ENCODE measurements around the gene LRRN2.

DNA sequence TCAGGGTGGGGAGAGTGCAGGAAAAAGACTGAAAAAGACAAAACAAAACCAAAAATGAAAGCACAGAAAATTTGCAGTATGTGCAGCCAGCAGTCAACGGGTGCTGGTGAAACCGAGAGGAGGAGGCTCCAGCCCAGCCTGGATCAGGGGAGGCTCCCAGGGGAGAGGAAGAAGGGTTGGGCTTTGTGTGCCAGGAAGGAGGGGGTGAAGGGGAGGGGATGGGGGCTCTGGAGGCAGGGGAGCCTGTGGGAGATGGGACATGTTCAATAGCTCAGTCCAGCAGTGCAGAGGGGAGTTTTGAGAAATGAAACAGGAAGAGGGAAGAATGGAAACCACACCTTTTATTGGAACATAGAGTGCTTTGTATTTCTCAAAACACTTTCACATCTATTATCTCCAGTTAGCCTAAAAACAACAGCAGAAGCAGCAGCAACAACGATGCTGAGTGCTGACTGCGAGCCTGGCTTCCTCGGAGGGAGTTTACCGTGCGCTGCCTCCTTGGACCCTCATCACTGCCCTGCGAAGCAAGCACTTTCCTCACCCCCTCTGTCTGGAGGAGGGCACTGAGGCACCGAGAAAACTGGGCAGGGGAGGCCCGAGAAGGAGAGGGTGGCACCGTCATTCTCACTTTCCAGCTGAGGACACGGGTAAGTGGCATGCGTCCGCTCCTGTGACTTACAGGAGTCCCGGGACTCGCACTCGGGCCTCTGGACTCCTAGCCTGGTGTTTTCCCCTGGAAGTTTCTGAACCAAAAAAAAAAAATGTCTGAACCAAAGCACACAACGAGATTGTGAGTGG lies 106.5 kb downstream of the LRRN2 start:
- TF ChIP-seq, protein P1, sequence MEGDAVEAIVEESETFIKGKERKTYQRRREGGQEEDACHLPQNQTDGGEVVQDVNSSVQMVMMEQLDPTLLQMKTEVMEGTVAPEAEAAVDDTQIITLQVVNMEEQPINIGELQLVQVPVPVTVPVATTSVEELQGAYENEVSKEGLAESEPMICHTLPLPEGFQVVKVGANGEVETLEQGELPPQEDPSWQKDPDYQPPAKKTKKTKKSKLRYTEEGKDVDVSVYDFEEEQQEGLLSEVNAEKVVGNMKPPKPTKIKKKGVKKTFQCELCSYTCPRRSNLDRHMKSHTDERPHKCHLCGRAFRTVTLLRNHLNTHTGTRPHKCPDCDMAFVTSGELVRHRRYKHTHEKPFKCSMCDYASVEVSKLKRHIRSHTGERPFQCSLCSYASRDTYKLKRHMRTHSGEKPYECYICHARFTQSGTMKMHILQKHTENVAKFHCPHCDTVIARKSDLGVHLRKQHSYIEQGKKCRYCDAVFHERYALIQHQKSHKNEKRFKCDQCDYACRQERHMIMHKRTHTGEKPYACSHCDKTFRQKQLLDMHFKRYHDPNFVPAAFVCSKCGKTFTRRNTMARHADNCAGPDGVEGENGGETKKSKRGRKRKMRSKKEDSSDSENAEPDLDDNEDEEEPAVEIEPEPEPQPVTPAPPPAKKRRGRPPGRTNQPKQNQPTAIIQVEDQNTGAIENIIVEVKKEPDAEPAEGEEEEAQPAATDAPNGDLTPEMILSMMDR (conservative IDR thresholded peaks at IDR 0.05; ENCODE audit: low read depth in 2 of 2) = no peak
- TF ChIP-seq POLR2AphosphoS5 (IDR thresholded peaks at IDR 0.05; ENCODE audit: low read depth) = no peak
- TF ChIP-seq, protein P2, sequence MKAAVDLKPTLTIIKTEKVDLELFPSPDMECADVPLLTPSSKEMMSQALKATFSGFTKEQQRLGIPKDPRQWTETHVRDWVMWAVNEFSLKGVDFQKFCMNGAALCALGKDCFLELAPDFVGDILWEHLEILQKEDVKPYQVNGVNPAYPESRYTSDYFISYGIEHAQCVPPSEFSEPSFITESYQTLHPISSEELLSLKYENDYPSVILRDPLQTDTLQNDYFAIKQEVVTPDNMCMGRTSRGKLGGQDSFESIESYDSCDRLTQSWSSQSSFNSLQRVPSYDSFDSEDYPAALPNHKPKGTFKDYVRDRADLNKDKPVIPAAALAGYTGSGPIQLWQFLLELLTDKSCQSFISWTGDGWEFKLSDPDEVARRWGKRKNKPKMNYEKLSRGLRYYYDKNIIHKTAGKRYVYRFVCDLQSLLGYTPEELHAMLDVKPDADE (IDR thresholded peaks at IDR 0.05) = no peak
- TF ChIP-seq EZH2phosphoT487 (IDR thresholded peaks at IDR 0.05; ENCODE audit: unreplicated experiment) = no peak

All from GM23338 (cell line).